Activated CD4-positive, alpha-beta T cell treated with anti-CD3 and anti-CD28 coated beads, Interleukin-2, amount 10 ng/mL, durations not matched to agents 24 days and 14 days (primary cell): Measurements from ENCODE around the gene LAMTOR5. TPM values are rescaled to one million over a fixed set of nuclear protein-coding genes. Genes with fewer than 3 reads are reported as not detected.
A peak's percentile ranks its signal among the peaks of the same experiment; 100 is the strongest.
"Not testable (repeated sequence)": the region's sequence is repeated elsewhere in the genome, so short reads cannot be mapped to it uniquely, and the experiment has no call there.

ENCODE experiments used
- DNase-seq: peaks from one replicate; pipeline ENCODE4 v3.0.0; 2022
- H3K27ac Mint-ChIP-seq: one replicate; pipeline ENCODE4 v1.8.0; 2022; ENCODE audit warnings: mild to moderate bottlenecking, mixed read lengths
- H3K27me3 Mint-ChIP-seq: one replicate; pipeline ENCODE4 v1.8.0; 2022; ENCODE audit warnings: mixed read lengths
- H3K36me3 Mint-ChIP-seq: one replicate; pipeline ENCODE4 v1.8.0; 2022; ENCODE audit warnings: low read depth, mild to moderate bottlenecking, mixed read lengths
- H3K4me1 Mint-ChIP-seq: one replicate; pipeline ENCODE4 v1.8.0; 2021; ENCODE audit warnings: mixed read lengths
- H3K4me3 Mint-ChIP-seq: one replicate; pipeline ENCODE4 v1.8.0; 2022; ENCODE audit warnings: mild to moderate bottlenecking, moderate library complexity, mixed read lengths
- H3K9me3 Mint-ChIP-seq: one replicate; pipeline ENCODE4 v1.8.0; 2021; ENCODE audit warnings: mixed read lengths
- intact Hi-C: fragments of 100-400 bp; cut with micrococcal nuclease; formaldehyde crosslinking; loops from one replicate; pipeline ENCODE4 v1.15.1; 2023
- total RNA-seq: library from RNA; stranded (reverse); gene quantifications from 2 replicates; pipeline ENCODE4 v1.2.3, GENCODE V29; 2022

The LAMTOR5 gene
- total RNA-seq, 1 donor from 2014 or later, result 180 TPM

- H3K4me1 Mint-ChIP-seq, intact Hi-C loops, H3K36me3 Mint-ChIP-seq, H3K4me3 Mint-ChIP-seq, DNase-seq, H3K27ac Mint-ChIP-seq, H3K9me3 Mint-ChIP-seq: not testable (repeated sequence)
- peaks cover 23% of the 10 kb centered on the region for H3K27me3 Mint-ChIP-seq
Observed at GRCh38 chr1:110437645-110438299, 30.3 kb upstream of the LAMTOR5 start.

- H3K27ac Mint-ChIP-seq, result no peak overlapping the region
- intact Hi-C loops, result no loop called here
Observed at GRCh38 chr1:110436635-110437034, 29.1 kb upstream of the LAMTOR5 start.

GRCh38 chr1:110434946-110435345, 27.5 kb upstream of the LAMTOR5 start:
- peaks cover 19% of the 10 kb centered on the region for H3K27me3 Mint-ChIP-seq
- no peak overlapping the region for H3K27ac Mint-ChIP-seq
- H3K4me1 Mint-ChIP-seq, result no peaks in the 10 kb centered on the region
- no peak for DNase-seq
- no peaks in the 10 kb centered on the region for H3K9me3 Mint-ChIP-seq
- intact Hi-C loops, result no loop called here
- no peaks in the 10 kb centered on the region for H3K36me3 Mint-ChIP-seq
- no peak overlapping the region for H3K4me3 Mint-ChIP-seq

More at GRCh38 chr1:110436635-110437034, 29.1 kb upstream of the LAMTOR5 start:
- H3K27me3 Mint-ChIP-seq, result peaks cover 19% of the 10 kb centered on the region
- H3K4me3 Mint-ChIP-seq, result no peak overlapping the region
- H3K36me3 Mint-ChIP-seq, result no peaks in the 10 kb centered on the region
- DNase-seq, result no peak
- H3K9me3 Mint-ChIP-seq, result no peaks in the 10 kb centered on the region
- no peaks in the 10 kb centered on the region for H3K4me1 Mint-ChIP-seq

GRCh38 chr1:110433803-110434202, 26.3 kb upstream of the LAMTOR5 start:
- Mint-ChIP-seq H3K36me3 (no peaks in the 10 kb centered on the region), H3K27me3 (peaks cover 17% of the 10 kb centered on the region), H3K4me3 (no peak overlapping the region), H3K27ac (no peak overlapping the region), H3K9me3 (no peaks in the 10 kb centered on the region), H3K4me1 (no peaks in the 10 kb centered on the region)
- intact Hi-C loops, result no loop called here
- DNase-seq, result no peak

- Mint-ChIP-seq H3K27ac (no peak overlapping the region), H3K27me3 (peaks cover 17% of the 10 kb centered on the region), H3K4me1 (no peaks in the 10 kb centered on the region), H3K36me3 (no peaks in the 10 kb centered on the region), H3K9me3 (no peaks in the 10 kb centered on the region), H3K4me3 (no peak overlapping the region)
- no peak for DNase-seq
- intact Hi-C loops, result no loop called here
Observed at GRCh38 chr1:110433213-110433612, 25.7 kb upstream of the LAMTOR5 start.

- Mint-ChIP-seq H3K4me1 (no peaks in the 10 kb centered on the region), H3K9me3 (no peaks in the 10 kb centered on the region), H3K27me3 (peaks cover 13% of the 10 kb centered on the region), H3K27ac (no peak overlapping the region), H3K4me3 (no peak overlapping the region), H3K36me3 (no peaks in the 10 kb centered on the region)
- intact Hi-C loops, result no loop called here
- DNase-seq, result no peak
Observed at GRCh38 chr1:110430901-110431300, 23.4 kb upstream of the LAMTOR5 start.

- DNase-seq, result no peak
- Mint-ChIP-seq H3K27me3 (peaks cover 13% of the 10 kb centered on the region), H3K4me3 (no peak overlapping the region), H3K27ac (no peak overlapping the region), H3K9me3 (no peaks in the 10 kb centered on the region), H3K4me1 (no peaks in the 10 kb centered on the region), H3K36me3 (no peaks in the 10 kb centered on the region)
- intact Hi-C loops, result no loop called here
Observed at GRCh38 chr1:110430366-110430765, 22.9 kb upstream of the LAMTOR5 start.

- DNase-seq, result no peak
- intact Hi-C loops, result no loop called here
- Mint-ChIP-seq H3K4me1 (no peaks in the 10 kb centered on the region), H3K4me3 (no peak overlapping the region), H3K36me3 (no peaks in the 10 kb centered on the region), H3K9me3 (no peaks in the 10 kb centered on the region), H3K27me3 (peaks cover 16% of the 10 kb centered on the region), H3K27ac (no peak overlapping the region)
Observed at GRCh38 chr1:110428946-110429345, 21.5 kb upstream of the LAMTOR5 start.

GRCh38 chr1:110426854-110427253, 19.4 kb upstream of the LAMTOR5 start:
- DNase-seq, result no peak
- no peaks in the 10 kb centered on the region for H3K9me3 Mint-ChIP-seq
- H3K4me1 Mint-ChIP-seq, result peaks cover 3% of the 10 kb centered on the region
- H3K27ac Mint-ChIP-seq, result no peak overlapping the region
- H3K4me3 Mint-ChIP-seq, result no peak overlapping the region
- intact Hi-C loops, result no loop called here
- no peaks in the 10 kb centered on the region for H3K36me3 Mint-ChIP-seq
- peaks cover 20% of the 10 kb centered on the region for H3K27me3 Mint-ChIP-seq

GRCh38 chr1:110425612-110426152, 18.2 kb upstream of the LAMTOR5 start:
- Mint-ChIP-seq H3K36me3 (no peaks in the 10 kb centered on the region), H3K9me3 (no peaks in the 10 kb centered on the region), H3K4me1 (peaks cover 9% of the 10 kb centered on the region), H3K27me3 (peaks cover 19% of the 10 kb centered on the region), H3K27ac (no peak overlapping the region), H3K4me3 (no peak overlapping the region)
- no peak for DNase-seq
- intact Hi-C loops, result no loop called here

- Mint-ChIP-seq H3K4me1 (peaks cover 9% of the 10 kb centered on the region), H3K4me3 (no peak overlapping the region), H3K9me3 (no peaks in the 10 kb centered on the region), H3K36me3 (no peaks in the 10 kb centered on the region), H3K27me3 (peaks cover 15% of the 10 kb centered on the region), H3K27ac (no peak overlapping the region)
- intact Hi-C loops, result no loop called here
- no peak for DNase-seq
Observed at GRCh38 chr1:110424699-110425611, 17.5 kb upstream of the LAMTOR5 start.

- Mint-ChIP-seq H3K27me3 (peaks cover 12% of the 10 kb centered on the region), H3K9me3 (no peaks in the 10 kb centered on the region), H3K36me3 (no peaks in the 10 kb centered on the region), H3K27ac (no peak overlapping the region), H3K4me3 (no peak overlapping the region), H3K4me1 (peaks cover 9% of the 10 kb centered on the region)
- DNase-seq, result peak; percentile 65
- intact Hi-C loops, result no loop called here
Observed at GRCh38 chr1:110420874-110421793, 13.6 kb upstream of the LAMTOR5 start.

GRCh38 chr1:110420023-110420662, 12.6 kb upstream of the LAMTOR5 start:
- no peak overlapping the region for H3K27ac Mint-ChIP-seq
- H3K4me3 Mint-ChIP-seq, result no peak overlapping the region
- H3K9me3 Mint-ChIP-seq, result no peaks in the 10 kb centered on the region

More at GRCh38 chr1:110420023-110420662, 12.6 kb upstream of the LAMTOR5 start:
- peaks cover 10% of the 10 kb centered on the region for H3K27me3 Mint-ChIP-seq
- H3K4me1 Mint-ChIP-seq, result peaks cover 9% of the 10 kb centered on the region
- intact Hi-C loops, result no loop called here
- DNase-seq, result no peak
- H3K36me3 Mint-ChIP-seq, result no peaks in the 10 kb centered on the region
